Measurements from ENCODE around the gene HGD. TPM values are rescaled to one million over a fixed set of nuclear protein-coding genes. Genes with fewer than 3 reads are reported as not detected.

The HGD gene
- total RNA-seq, 2 donors from 2014 or later = 14.2 to 14.3 TPM

DNA sequence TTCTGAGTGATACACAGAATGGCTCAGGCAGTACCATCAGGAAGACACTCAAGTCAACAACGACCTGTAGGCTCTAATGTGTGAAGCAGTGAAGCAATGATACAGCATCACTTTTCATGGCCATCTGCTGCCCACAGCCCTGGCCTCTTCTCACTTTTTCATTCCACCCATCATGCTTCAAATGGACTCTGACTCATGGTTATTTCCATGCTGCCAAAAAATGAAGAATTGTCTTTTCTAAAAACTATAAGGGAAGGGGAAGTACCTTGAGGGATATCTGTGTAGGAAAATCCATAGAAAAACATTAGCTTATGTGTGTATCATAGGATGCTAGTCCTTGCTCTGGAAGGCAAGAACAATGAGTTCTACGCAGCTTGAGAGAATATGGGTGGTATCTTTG is 11.5 kb downstream of the HGD start:
- Histone ChIP-seq H3K36me3 (replicated peaks in 1 of 2; ENCODE audit: insufficient read depth in 1 of 2, low read depth in 2 of 2) (no peaks in the 10 kb centered on the region), H3K27me3 (no peaks in the 10 kb centered on the region), H3K9me3 (no peaks in the 10 kb centered on the region), H3K4me1 (no peaks in the 10 kb centered on the region), H3K27ac (no peak overlapping the region), H3K4me3 (no peak overlapping the region)
- DNase-seq = no peak
- ATAC-seq = no peak
- TF ChIP-seq POLR2A (IDR thresholded peaks at IDR 0.05) (no peak), CTCF (IDR thresholded peaks at IDR 0.05) (no peak)
- intact Hi-C loops (cut with DNase I) = loop anchor here (10.0 kb wide), 1 partner anchor 84 kb away; no protein-coding TSS in a partner anchor
- WGBS, 2 donors = 90 to 91% methylated on average over 2 of the region's 2 CpGs

DNA sequence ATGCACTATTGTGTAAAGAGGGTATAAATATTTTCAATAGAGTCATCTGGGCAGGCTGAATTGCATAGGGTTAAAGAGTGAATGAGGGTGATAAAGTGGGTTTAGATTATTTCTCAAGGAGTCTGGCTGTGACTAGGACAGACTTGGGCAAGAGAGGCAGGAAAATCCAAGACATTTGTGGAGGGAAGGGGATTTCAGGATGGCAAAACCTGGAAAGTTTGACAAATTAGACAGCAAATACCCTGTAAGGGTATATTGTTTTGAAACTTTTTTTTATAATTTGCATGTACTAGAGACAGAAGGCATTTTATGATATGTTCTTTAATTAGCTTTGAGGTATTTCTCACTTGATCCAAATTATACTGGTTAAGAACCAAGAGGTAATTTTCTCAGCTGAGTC is 17.1 kb downstream of the HGD start:
- H3K27ac ChIP-seq = no peak overlapping the region
- ATAC-seq (no peak), DNase-seq (no peak)
- H3K9me3 ChIP-seq = no peaks in the 10 kb centered on the region
- intact Hi-C loops (cut with DNase I) = no loop called here
- H3K4me1 ChIP-seq = peaks cover 11% of the 10 kb centered on the region
- H3K36me3 ChIP-seq (replicated peaks in 1 of 2; ENCODE audit: insufficient read depth in 1 of 2, low read depth in 2 of 2) = no peaks in the 10 kb centered on the region
- no peaks in the 10 kb centered on the region for H3K27me3 ChIP-seq
- no peak for TF ChIP-seq CTCF (IDR thresholded peaks at IDR 0.05)
- TF ChIP-seq POLR2A (IDR thresholded peaks at IDR 0.05) = no peak
- H3K4me3 ChIP-seq = no peak overlapping the region

DNA sequence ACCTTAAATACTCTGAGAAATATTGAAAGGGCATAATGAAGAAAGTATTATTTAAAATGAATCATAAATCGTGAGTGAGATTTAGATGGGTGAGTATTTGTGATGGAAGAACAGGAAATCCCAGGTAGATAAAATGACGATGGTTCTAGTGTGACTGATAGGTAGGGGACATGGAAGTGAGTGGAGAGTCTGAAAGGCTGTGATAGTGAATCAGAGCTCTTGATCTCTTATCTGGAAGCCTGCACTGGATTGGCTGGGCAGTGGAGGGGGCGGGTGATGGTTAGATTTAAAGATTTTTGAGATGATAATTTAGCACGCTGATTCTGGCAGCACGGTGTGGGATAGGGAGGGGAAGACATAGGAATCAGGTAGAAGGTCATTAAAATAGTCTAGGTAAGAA is 20.1 kb downstream of the HGD start:
- Histone ChIP-seq H3K9me3 (no peaks in the 10 kb centered on the region), H3K36me3 (replicated peaks in 1 of 2; ENCODE audit: insufficient read depth in 1 of 2, low read depth in 2 of 2) (no peaks in the 10 kb centered on the region), H3K27me3 (no peaks in the 10 kb centered on the region), H3K27ac (no peak overlapping the region), H3K4me1 (peaks cover 11% of the 10 kb centered on the region), H3K4me3 (no peak overlapping the region)
- 52 to 58% methylated on average over 5 of the region's 5 CpGs for WGBS, 2 donors
- TF ChIP-seq CTCF (IDR thresholded peaks at IDR 0.05) (no peak), POLR2A (IDR thresholded peaks at IDR 0.05) (no peak)
- no peak for ATAC-seq
- intact Hi-C loops (cut with DNase I) = no loop called here
- no peak for DNase-seq

DNA sequence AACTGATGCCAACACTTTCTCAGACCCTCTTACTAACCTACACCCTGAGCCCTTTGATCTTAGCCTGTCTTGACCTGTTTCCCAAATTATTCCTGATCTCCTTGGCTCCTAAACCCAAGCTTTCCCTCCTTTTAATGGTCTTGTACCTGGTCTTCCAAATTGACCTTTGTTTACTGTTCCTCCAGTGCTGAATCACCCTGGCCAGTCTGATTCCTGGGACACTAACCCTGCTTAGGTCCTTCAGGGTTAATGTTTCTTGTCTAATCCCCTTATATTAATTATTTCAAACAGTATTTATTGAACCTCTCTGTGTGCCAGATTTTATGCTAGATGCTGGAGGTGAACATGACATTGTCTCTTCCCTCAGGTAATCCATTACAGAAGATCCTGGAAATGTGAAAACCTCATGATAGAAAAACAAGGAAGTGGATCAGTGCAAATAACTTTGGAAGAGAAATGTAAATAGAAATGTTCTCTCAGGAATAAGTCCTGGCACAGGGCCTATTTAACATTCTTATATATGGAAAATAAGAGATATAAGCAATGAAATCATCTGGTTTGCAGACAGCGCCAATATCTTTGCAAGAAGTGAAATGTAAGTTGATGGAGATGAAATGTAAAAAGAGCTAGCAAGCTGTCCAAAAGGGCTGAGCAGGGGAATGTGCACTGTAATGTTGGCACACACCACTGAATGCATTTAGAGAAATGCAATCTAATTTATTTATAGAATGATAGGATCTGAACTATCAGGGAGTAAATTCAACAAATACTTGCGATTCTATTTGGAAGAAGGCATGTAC is 20.7 kb downstream of the HGD start:
- no peaks in the 10 kb centered on the region for H3K36me3 ChIP-seq (replicated peaks in 1 of 2; ENCODE audit: insufficient read depth in 1 of 2, low read depth in 2 of 2)
- no peak for TF ChIP-seq CTCF (IDR thresholded peaks at IDR 0.05)
- TF ChIP-seq POLR2A (IDR thresholded peaks at IDR 0.05) = no peak
- H3K27me3 ChIP-seq = no peaks in the 10 kb centered on the region
- DNase-seq = no peak
- no peak overlapping the region for H3K27ac ChIP-seq
- H3K4me3 ChIP-seq = no peak overlapping the region
- intact Hi-C loops (cut with DNase I) = no loop called here
- H3K4me1 ChIP-seq = peaks cover 11% of the 10 kb centered on the region
- ATAC-seq = no peak
- no peaks in the 10 kb centered on the region for H3K9me3 ChIP-seq
- WGBS, 2 donors = 8 to 14% methylated on average over 2 of the region's 2 CpGs

DNA sequence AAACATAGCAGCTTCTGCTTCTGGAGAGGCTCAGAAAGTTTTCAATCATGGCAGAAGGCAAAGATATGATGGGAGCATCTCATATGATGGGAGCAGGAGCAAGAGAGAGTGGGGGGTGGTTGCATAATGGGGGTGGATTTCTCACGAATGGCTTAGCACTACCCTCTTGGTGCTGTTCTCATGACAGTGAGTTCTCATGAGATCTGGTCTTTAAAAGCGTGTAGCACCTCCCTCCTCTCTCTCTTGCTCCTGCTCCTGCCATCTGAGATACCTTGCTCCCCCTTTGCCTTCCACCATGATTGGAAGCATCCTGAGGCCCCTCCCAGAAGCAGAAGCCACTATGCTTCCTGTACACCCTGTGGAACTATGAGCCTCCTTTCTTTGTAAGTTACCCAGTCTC is 22.2 kb downstream of the HGD start:
- Histone ChIP-seq H3K9me3 (no peaks in the 10 kb centered on the region), H3K27ac (no peak overlapping the region), H3K4me3 (no peak overlapping the region), H3K27me3 (no peaks in the 10 kb centered on the region), H3K36me3 (replicated peaks in 1 of 2; ENCODE audit: insufficient read depth in 1 of 2, low read depth in 2 of 2) (no peaks in the 10 kb centered on the region), H3K4me1 (peaks cover 11% of the 10 kb centered on the region)
- WGBS, 2 donors = 90 to 95% methylated on average over 2 of the region's 2 CpGs
- intact Hi-C loops (cut with DNase I) = no loop called here
- DNase-seq = no peak
- TF ChIP-seq POLR2A (IDR thresholded peaks at IDR 0.05) (no peak), CTCF (IDR thresholded peaks at IDR 0.05) (no peak)
- no peak for ATAC-seq
